SHP77 (cell line): ENCODE data around the gene DLD.
"Not testable (repeated sequence)": the region's sequence is repeated elsewhere in the genome, so short reads cannot be mapped to it uniquely, and the experiment has no call there.

Source experiments
- DNase-seq, 2 experiments: peaks; one replicate each; lab custom pipeline; 2025; lab: John Stamatoyannopoulos, UW

Gene DLD

DNA sequence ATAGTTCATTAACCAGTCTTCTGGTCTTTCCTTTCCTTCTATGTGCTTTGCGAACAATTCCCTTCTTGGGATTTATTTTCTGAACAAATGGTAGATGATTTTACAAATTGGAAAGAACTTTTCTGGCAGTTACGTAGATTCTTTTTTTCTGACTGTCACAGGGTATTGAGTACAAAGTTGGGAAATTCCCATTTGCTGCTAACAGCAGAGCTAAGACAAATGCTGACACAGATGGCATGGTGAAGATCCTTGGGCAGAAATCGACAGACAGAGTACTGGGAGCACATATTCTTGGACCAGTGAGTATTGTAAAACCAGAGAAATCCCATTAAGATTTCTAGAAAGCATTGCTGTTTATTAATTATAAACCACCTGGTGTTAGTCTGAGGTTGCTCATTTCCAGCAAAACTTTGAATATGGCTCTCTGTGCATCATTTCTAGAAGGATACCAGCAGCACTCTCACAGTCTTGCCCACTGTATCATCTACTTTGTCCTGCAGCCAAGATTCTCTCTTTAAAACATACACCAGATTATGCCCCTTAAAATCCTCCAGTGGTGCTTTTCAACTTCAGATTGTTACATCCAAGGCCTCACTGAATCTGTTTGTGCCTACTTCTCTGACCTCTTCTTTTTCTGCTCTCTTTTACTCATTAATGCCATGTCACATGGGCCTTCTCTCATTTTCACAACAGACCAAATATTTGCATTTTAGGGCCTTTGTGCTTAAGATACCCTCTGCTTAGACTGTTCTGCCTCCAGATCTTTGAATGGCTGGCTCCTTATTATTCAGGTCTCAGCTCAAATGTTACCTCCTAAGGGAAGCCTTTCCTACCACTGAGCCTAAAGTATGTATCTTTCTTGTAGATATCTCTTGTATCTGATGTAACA is 27.0 kb downstream of the DLD start:
- DNase-seq, result no peak

DNA sequence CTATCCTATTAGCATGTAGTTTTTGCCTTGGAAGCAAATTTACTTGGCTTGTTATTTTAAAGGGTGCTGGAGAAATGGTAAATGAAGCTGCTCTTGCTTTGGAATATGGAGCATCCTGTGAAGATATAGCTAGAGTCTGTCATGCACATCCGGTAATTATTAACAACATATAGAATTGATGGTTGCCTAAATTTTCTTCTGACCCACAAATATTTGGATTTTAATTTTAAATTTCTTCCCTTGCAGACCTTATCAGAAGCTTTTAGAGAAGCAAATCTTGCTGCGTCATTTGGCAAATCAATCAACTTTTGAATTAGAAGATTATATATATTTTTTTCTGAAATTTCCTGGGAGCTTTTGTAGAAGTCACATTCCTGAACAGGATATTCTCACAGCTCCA is 28.0 kb downstream of the DLD start:
- DNase-seq, result no peak

DNA sequence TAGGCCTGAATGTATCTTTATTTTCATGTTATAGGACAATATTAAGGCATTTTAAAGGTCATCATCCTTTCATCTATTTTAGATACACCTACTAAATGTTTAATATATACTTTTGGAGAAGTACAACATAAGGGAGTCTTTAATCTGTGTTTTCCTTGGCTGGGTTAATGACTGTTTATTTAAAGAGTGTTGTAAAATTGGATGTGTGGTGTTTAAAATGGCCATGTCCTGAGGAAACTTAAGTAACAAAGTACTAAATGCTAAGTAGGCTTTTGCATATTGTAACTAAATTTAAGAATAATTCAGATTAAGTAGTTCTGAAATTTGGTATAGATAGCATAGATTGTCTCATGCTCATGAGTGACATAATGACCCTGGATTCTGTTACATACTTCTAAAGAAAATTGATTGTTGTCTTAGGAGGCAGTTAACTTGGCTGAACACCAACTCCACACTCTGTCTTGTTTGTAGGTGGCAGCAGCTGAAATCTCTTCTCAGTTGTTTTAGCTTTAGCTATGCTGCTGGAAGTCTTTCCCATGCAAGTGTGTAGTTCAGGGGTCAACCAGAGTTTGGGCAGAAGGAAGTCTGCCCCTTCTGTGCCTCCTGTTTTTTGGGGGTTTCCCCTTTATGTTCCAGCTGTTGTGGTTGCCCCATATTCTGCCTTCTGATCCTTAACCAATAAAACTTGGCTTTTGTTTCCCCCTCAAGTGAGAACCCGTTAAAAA is 29.2 kb downstream of the DLD start:
- DNase-seq, result no peak

DNA sequence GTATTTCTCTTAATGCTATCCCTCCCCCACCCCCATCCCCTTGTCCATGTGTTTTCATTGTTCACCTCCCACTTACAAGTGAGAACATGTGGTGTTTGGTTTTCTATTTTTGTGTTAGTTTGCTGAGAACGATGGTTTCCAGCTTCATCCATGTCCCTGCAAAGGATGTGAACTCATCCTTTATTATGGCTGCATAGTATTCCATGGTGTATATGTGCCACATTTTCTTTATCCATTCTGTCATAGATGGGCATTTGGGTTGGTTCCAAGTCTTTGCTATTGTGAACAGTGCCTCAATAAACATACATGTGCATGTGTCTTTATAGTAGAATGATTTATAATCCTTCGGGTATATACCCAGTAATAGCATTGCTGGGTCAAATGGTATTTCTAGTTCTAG is 30.8 kb downstream of the DLD start:
- not testable (repeated sequence) for DNase-seq

DNA sequence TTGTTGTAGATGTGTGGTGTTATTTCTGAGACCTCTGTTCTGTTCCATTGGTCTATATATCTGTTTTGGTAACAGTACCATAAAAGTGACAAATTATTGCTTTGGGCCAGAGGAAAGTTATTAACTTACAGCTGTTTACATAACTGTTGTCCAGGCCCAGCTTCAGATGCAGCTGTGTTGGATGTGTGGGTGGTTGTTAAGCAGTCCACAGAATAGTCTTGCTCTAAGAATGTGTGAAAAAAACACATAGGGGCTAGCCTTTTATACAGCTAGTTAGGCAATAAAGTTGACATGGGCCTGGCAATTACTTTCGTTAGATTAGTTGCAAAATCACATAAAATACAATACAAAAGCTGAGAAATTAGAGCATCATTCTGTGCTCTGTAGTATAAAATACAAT is 31.9 kb downstream of the DLD start:
- no peak for DNase-seq

DNA sequence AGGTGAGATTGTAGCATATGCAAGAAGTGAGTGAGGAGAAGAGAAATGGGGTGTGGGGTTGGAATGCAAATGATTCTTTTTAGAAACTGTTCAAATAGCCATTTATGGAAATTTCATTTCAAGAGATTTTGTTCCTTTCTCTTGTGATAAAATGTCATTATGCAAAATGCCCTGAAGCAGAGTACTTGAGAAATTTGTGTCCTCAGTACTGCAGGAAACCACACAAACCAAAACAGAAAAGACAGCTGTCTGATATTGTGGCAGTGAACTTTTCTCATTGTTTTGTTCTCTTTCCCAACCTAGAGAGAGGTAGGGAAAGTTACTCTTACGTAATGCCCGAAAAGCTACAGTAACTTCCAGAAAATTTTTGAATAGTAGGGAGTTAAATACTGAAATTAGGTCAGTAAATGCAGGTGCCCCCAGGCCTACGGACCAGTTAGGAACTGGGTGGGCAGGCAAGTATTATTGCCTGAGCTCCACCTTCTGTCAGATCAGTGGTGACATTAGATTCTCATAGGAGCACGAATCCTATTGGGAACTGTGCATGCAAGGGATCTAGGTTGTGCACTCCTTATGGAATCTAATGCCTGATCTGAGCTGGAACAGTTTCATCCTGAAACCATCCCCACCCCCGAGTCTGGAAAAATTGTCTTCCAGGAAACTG is 34.0 kb downstream of the DLD start:
- DNase-seq, result no peak

DNA sequence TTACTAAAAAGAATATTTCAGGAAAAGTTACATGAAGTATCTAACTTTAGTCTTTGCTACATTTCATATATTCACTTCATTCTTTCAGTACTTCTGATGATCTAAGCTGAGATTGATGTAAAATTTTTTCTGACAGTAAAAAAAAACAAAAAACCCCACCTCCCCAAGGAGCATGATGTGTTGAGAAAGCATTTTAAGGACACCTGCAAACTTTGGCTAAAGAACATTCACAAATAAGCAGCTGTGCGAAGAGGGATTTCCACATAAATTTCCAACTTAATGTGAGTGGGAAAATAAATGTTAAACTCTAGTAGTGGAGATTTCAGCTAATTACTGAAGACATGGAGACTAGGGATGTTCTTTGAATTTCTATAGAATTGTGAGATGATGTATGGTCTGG is 35.5 kb downstream of the DLD start:
- DNase-seq, result no peak

DNA sequence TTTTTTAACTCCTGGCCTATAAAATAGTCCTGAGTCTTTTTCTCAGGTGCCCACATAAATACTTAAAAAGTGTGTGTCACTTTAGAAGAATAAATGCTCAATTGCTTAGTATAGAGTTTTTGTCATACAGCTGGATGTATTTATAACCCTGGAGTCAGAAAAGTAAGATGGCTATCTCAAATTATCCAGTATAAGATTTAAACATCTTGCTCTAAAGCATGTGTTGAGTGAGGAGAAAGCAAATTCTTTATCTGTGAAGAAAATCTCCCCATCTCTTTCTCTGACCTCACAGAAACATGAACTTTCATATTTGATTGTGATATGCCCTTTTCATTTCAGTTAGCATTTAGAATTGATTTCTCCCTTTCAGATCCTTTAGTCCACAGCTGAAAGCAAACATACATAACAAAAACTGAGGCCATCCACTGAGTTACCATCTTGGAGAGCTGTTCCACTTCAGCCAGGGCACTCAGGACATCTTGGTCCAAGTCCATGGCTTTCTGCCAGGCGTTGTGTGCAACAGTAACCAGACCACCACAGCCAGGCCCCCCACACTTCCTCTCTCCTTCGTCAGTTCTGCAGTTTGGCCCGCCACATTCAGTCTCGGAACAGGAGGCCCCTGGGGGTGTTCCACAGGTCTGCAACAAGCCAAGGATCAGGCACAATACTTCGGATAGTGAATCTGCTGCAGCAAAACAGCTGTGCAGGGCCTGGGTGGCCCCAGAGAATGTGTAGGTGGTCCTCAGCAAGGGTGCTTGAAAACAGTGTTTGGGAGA is 40.9 kb downstream of the DLD start:
- no peak for DNase-seq

DNA sequence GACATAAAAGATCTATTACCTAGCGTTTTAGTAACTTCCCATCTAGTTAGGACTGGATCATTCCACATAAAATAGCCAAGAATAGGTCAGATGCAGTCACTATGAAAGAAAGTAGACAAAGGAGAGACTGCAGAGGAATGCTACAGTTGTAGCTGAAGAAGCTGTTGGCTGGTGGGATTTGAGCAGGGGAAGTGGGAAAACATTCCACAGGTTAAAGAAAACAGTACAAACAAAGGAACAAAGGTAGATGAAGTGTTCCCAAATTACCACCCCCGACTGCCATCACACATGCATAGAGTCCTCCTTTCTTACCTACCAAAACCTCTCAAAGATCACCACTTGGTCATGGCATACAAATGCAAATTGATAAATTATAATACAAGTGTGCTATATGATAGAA is 41.8 kb downstream of the DLD start:
- DNase-seq, result no peak

DNA sequence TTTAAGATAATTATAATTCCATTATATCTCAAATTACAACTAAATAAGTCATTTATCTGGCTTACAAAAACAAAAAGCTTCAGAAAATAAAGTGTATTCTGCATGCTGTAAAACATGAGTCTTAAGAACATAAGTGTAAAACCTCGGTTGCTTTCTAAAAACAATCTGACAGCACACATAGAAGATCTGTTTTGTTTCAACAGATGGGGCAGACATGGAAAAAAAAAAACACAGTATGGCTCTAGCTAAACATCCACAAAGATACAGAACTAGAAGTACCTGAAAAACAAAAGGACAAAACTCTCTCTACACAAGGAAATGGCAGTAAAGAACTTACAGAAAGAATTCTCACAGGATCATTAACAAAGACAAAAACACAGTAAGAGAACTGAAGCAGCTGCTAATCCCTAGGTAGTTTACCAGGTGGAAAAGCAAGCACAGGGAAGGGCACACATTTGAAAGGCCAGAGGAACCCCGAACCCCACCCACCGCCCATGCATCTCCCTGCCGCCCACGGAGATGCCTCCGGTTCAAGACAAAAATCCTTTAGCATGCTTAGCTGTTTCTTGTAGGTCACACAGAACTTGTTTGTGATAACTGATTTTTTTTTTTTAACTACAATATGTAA is 42.5 kb downstream of the DLD start:
- DNase-seq, result no peak

DNA sequence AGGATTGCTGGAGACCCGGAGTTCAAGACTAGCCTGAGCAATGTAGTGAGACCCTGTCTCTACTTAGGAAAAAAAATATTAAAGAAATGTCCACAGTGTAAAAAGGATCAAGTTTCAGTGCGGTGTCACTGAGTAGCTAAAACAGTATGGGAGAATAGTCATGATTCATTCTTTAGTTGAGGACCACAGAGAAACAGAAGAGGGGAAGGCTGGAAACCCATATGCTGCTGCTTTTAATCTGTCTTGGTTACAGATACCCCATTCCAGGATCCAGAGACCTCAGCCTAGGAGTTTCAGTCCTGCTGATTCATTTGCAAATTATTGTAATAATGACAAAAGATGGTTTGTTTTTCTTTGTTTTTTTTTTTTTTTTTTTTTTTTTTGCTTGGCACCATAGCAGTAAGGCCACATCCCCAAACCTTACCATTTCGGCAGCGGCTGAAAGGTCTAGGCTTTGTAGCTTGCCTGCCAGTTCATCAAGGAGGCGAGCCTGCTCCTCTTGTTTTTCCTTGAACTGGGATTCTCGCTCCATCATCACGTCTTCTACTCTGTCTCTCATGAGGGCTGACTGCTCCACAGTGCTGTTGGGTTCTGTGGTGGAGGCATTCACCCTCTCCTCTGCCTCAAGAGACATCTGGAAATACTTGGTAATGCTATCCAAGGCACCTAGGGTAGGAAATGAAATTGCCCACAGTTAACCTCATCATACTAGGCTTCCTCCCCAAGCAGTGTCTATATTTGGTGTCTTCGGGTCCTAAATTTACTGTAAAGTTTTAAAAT is 44.2 kb downstream of the DLD start:
- no peak for DNase-seq

DNA sequence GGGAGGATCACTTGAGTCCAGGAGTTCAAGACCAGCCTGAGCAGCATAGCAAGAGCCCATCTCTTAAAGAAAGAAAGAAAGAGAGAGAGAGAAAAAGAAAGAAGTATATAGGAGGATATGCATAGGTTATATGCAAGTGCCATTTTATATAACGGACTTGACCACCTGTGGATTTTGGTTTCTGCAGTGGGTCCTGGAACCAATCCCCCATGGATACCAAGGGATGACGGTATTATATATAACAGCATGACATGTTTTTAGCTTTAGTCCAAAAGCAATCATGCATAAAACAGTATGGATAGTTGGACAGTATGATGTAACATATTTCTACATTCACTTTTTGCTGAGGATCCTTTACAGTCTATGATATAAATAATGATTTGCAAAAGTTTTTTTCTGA is 45.3 kb downstream of the DLD start:
- DNase-seq, result no peak

DNA sequence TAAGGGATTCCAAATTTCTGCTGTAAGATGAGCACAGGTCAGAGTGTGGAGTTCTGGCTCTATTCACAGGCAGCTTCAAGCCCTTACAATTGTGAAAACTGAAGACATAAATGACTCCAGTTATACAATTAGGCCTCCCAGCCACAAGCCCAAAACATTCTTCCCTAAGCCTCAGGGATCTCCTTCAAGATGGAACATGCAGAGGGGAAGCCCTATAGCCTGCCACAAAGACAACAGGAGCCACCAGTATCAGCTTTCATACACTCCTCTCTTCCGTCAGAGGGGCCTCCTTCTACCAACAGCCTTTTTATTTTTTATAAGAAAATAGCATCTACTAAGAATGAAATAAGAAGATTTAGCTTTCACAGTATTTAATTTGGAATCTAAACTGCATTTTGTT is 46.5 kb downstream of the DLD start:
- no peak for DNase-seq

DNA sequence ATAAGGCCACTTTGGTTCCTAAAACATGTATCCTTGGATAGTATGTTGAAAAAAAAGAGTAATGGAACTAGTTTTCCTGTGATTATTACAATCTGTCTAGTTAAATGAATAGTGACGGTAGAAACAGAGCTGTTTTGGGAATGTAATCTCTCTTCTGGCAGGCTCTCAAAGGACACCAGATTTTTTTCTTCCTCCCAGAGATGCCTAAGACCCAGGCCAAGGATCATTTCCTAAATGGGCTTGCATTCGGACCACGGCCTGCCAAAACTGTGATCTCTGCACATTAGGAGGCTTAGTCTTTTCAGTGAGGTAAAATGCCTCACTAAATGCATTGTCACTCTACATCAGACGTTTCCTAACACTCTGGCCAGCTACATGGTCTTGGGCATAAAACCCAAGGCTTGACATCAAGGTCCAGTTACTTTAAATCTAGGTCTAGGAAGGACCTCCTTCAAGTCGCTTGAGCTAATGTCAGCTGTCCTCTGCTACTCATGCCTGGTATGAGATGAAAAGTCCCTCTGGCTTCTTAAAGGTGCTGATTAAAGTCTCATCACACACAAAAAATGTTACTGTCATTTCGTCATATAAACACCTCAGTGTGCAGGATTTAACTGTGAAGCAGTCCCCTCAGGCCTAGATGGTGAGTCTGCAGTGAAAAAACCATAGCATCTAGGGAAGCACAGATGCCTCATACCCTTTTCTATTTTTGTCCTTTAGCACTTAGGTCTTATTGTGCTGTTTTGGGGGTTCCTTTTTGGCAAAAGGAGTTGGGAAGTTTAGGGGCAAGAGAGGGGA is 47.7 kb downstream of the DLD start:
- DNase-seq, result no peak

DNA sequence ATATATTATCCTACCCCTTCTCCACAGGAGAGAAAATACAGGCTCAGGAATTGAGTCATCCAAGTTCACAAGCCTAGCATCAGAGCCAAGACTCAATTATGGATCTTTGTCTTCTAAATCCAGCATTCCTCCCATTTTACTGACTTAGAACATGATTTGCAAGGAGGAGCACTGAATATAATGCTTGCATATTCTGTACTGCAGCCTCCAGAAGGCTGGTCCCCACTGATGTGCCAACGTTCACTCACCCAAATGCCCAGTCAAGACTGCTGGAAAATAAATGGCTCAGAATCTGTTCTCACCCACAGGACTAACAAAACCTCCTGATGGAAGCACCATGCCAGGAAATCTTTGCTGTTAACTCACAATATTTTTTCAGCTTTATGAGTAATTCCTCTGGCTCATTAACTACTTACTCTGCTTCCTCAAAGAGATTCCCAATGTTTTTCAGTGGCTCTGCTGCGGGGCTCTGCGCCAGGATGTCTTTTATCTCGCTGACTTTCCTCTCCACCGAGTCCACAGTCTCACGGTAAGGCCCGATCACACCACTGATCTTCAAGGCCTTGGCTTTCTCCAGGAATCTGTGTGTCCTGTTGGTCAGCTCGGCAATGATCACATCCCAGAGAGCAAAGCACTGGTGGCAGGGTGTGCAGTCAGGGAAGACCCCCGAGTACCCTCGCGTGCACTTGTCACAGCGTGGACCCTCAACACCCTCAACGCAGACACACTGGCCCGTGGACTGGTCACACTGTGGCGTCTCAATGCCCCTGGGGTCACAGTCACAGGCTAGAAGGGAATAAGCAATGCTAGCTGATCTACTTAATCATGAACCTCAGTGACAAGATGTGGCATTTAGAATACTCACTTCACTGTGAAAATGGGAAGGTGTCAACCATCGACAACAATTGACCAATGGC is 48.8 kb downstream of the DLD start:
- DNase-seq, result no peak

DNA sequence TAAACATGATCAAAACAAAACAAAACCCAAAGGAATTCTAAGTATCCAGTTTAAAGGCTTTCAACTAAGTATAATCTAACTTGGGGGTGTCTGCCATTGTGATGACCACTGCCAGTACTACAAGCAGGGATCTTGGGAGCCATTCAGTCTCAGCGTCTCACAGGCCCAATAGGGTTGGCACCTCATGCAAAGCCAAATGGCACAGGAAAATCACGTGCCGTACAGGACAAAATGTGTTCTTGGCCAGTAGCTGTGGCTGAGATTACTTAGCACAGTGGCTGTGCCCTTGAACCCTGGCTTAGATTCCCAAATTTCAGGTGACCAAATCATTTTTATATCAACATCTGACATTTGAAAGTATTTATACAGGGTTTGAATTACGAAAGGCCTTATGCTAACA is 50.0 kb downstream of the DLD start:
- no peak for DNase-seq

DNA sequence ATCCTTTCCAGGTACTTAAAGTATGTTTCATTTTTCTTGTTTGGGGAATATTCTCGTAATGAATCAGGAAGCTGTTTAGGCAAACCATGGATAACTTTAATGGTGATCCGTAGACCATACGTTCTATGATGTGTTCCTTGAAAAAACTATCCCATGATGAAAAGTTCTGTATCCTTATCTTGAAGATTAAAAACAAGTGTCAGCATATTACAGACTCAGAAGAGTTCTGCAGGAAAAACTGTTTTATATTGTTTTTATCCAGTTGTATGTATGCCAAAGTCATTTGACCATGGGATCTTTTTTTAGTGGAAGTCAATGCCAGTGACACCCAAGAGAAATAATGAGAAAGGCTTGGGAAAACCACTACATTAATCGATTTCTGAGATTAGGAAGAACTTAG is 52.0 kb downstream of the DLD start:
- DNase-seq, result no peak

DNA sequence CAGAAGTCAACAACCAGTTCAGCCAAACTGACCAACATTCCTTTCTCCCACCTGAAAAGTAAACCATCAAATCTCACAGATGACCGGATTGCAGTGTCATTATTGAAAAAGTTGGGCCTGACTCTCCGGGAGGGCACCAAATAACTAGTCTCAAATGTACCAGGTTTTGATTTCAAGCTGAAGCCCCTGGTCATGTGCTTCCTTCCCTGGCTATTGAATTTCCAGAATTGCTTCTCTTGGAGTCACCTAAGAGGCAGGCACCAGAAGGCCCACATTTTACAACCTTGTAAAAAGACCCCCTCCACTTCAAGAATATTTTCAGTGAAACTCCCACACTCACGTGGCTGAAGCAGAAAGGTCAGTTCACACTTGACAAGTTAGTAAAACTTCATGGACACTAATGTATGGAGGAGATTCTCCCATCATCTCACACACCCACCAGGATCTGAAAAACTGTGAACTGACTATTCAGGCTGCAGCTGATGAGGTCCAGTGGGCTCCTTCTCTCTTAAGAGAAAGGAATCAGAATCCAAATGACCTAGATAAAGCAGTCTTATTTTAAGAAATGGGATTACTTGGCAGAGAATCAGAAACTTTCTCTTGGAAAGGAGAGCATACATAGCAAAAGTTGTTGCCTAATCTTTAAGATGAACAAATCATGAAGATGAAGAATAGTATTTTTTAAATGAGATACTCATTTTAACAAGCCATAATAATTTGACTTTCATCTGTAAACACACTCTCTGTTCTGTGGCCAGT is 53.6 kb downstream of the DLD start:
- no peak for DNase-seq
